Bronchial epithelial cell (primary cell): ENCODE results near the gene RBP5. TPM values are rescaled to one million over a fixed set of nuclear protein-coding genes. Genes with fewer than 3 reads are reported as not detected.
A peak's percentile ranks its signal among the peaks of the same experiment; 100 is the strongest.

Source experiments
- DNase-seq: peaks from one replicate; pipeline ENCODE4 v3.0.0-alpha.2; 2010; ENCODE audit warnings: low read depth
- FAIRE-seq: peaks from 2 replicates; lab custom pipeline; 2011; peaks lifted over from hg19 to GRCh38; lab: Jason Lieb, UNC
- H3K27me3 ChIP-seq: 2 replicates; pipeline ENCODE4 v1.5.1; 2011; ENCODE audit warnings: low read length; ENCODE audit not compliant: control insufficient read depth, insufficient read depth
- H3K36me3 ChIP-seq: 2 replicates; pipeline ENCODE4 v1.5.1; 2011; ENCODE audit warnings: low read length; ENCODE audit not compliant: control insufficient read depth, insufficient read depth
- H3K4me3 ChIP-seq: 2 replicates; pipeline ENCODE4 v1.5.1; 2011; ENCODE audit warnings: mild to moderate bottlenecking, low read depth, low read length, control low read depth
- total RNA-seq: library from RNA; depleted of rRNA; stranded (reverse); fragments of >200 nt; gene quantifications from 2 replicates; pipeline ENCODE4 v1.2.1, GENCODE V29; 2014
- TF ChIP-seq, protein P1 (sequence below): IDR thresholded peaks from 2 replicates; pipeline ENCODE4 v1.5.1; 2011; ENCODE audit warnings: mild to moderate bottlenecking, moderate library complexity, low read length, control low read depth, inconsistent platforms; ENCODE audit not compliant: insufficient read depth, severe bottlenecking

Gene RBP5, protein sequence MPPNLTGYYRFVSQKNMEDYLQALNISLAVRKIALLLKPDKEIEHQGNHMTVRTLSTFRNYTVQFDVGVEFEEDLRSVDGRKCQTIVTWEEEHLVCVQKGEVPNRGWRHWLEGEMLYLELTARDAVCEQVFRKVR
- not detected in 2 replicates for total RNA-seq

DNA sequence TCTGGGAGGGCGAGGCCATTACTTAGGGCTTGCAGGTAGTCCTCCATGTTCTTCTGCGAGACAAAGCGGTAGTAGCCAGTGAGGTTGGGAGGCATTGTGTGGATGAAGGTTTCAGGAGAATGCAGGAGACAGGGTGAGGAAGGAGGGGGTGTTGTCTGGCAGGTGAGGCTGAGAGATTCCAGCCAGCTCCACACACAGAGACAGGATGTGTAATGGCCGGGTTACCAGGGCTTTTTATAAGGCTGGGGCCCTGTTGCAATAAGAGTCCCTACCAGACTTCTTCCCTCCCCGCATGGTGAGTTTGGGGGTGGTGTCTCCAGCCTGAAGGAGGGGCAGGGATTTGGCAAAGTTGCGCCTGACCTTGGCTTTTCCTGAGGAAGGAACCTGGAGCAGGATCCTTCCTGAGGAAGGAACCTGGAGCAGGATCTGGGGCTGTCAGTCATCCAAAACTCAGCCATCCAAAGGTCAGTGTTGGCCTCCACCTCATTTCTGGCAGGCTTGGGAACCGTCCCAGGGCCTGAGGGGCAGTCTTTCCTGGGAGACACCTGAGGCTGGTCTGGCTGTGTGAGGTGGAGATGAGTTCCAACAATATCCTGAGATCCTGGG lies at the start of gene RBP5:
RBP5 (minus strand) TSS at position 209 of the 606 bp plus-strand sequence; CDS start at position 95, 114 bp downstream.
- no peak for DNase-seq
- FAIRE-seq, result no peak
- Histone ChIP-seq H3K4me3 (peak within 1 kb of the TSS; percentile 65), H3K36me3 (peaks cover 3% of the 10 kb centered on the region), H3K27me3 (no peaks in the 10 kb centered on the region)
- TF ChIP-seq, protein P1, sequence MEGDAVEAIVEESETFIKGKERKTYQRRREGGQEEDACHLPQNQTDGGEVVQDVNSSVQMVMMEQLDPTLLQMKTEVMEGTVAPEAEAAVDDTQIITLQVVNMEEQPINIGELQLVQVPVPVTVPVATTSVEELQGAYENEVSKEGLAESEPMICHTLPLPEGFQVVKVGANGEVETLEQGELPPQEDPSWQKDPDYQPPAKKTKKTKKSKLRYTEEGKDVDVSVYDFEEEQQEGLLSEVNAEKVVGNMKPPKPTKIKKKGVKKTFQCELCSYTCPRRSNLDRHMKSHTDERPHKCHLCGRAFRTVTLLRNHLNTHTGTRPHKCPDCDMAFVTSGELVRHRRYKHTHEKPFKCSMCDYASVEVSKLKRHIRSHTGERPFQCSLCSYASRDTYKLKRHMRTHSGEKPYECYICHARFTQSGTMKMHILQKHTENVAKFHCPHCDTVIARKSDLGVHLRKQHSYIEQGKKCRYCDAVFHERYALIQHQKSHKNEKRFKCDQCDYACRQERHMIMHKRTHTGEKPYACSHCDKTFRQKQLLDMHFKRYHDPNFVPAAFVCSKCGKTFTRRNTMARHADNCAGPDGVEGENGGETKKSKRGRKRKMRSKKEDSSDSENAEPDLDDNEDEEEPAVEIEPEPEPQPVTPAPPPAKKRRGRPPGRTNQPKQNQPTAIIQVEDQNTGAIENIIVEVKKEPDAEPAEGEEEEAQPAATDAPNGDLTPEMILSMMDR, result no peak

DNA sequence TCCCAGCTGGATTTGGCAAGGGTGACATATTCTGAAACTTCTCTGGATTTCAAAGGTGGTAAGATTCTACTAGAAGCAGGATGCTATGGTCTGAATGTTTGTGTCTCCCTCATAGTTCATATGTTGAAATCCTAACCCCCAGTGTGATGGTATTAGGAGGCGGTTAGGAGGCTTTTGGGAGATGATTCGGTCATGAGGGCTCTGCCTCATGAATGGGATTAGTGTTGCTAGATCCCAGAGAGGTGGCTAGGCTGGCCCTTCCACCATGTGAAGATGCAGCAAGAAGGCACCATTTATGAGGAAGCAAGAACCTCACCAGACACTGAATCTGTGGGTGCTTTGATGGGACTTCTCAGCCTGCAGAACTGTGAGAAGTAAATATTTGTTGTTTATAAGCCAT lies 49.8 kb upstream of the RBP5 start:
- TF ChIP-seq, protein P1, result no peak
- no peaks in the 10 kb centered on the region for H3K36me3 ChIP-seq
- H3K4me3 ChIP-seq, result no peak overlapping the region
- H3K27me3 ChIP-seq, result no peaks in the 10 kb centered on the region
- DNase-seq (no peak), FAIRE-seq (no peak)

DNA sequence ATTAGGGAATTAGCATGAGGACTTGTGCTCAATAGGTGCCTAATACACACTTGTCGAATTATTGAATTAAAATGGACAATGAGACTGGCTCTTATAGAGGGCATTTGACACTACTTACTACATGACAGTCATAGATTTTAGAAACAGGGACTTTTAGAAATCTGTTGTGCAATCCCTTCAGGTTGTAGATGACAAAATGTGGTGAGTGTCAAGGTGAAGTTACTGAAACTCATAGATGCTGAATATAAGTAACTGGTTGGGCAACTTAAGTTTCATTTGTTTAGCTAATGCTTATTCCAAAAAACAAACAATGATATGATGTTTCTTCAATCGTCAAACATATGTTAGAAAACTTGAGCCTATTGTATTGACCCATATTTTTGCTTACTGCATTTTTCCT lies 47.9 kb upstream of the RBP5 start:
- FAIRE-seq, result no peak
- DNase-seq, result peak; percentile 50
- no peaks in the 10 kb centered on the region for H3K36me3 ChIP-seq
- no peaks in the 10 kb centered on the region for H3K27me3 ChIP-seq
- TF ChIP-seq, protein P1, result no peak
- H3K4me3 ChIP-seq, result no peak overlapping the region

DNA sequence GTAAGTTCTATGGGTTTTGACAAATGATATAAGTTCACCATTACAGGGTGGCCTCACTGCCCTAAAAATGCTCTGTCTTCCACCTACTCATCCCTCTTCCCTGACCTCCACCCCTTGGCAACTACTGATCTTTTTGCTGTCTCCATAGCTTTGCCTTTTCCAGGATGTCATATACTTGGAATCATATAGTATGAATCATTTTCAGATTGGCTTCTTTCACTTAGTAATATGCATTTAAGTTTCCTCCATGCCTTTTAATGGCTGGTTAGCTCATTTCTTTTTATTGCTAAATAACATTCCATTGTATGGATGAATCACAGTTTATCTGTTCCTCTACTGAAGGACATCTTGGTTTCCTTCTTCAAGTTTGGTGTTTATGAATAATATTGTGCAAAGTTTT lies 46.8 kb upstream of the RBP5 start:
- H3K4me3 ChIP-seq, result no peak overlapping the region
- TF ChIP-seq, protein P1, result no peak
- H3K36me3 ChIP-seq, result no peaks in the 10 kb centered on the region
- no peak for FAIRE-seq
- no peaks in the 10 kb centered on the region for H3K27me3 ChIP-seq
- peak; percentile 85 for DNase-seq

DNA sequence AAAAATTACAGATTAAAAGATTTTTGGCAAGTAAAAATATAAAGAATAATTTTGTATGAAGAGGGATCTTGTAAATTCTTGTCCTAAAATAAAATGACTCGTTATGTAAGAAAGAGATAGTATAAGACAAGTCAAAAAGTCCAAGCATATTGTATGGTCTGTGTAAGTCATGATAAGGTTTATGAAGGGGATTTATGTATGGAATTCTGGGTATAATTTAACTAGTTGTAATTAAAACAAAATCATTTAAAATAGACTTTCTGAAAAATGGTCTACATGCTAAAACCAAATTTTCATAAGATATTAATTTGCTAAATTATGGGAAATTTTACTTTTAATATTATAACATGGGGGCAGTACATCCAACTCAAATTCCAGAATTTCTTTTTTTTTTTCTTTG lies 43.2 kb upstream of the RBP5 start:
- Histone ChIP-seq H3K4me3 (no peak overlapping the region), H3K36me3 (no peaks in the 10 kb centered on the region), H3K27me3 (no peaks in the 10 kb centered on the region)
- TF ChIP-seq, protein P1, result no peak
- DNase-seq (no peak), FAIRE-seq (no peak)
